NCI-H1930 (cell line): ENCODE measurements around the gene CDC42EP1.

Source experiments
- DNase-seq, 2 experiments: peaks; one replicate each; lab custom pipeline; 2025; lab: John Stamatoyannopoulos, UW

Gene CDC42EP1

GRCh38 chr22:37560608-37561211, 430 bp downstream of the CDC42EP1 start:
- no peak for DNase-seq

GRCh38 chr22:37561212-37562048, 1.1 kb downstream of the CDC42EP1 start:
- DNase-seq, result peak; percentile 60 to 73

- no peak for DNase-seq
Measured at GRCh38 chr22:37562049-37562875, 2.0 kb downstream of the CDC42EP1 start.

GRCh38 chr22:37563153-37564081, 3.1 kb downstream of the CDC42EP1 start:
- DNase-seq, result no peak

GRCh38 chr22:37564111-37564711, 3.9 kb downstream of the CDC42EP1 start:
- DNase-seq, result no peak

- DNase-seq, result no peak
Measured at GRCh38 chr22:37565830-37566229, 5.5 kb downstream of the CDC42EP1 start.

- no peak for DNase-seq
Measured at GRCh38 chr22:37566329-37566837, 6.1 kb downstream of the CDC42EP1 start.

- peak; percentile 9 to 73 for DNase-seq
Measured at GRCh38 chr22:37566903-37567798, 6.9 kb downstream of the CDC42EP1 start.

GRCh38 chr22:37568012-37568411, 7.7 kb downstream of the CDC42EP1 start:
- DNase-seq, result no peak

- no peak for DNase-seq
Measured at GRCh38 chr22:37568448-37569008, 8.2 kb downstream of the CDC42EP1 start.

GRCh38 chr22:37569009-37569920, 9.0 kb downstream of the CDC42EP1 start:
- no peak for DNase-seq

- no peak for DNase-seq
Measured at GRCh38 chr22:37569921-37570660, 9.8 kb downstream of the CDC42EP1 start.

GRCh38 chr22:37570661-37570976, 10.3 kb downstream of the CDC42EP1 start:
- no peak for DNase-seq

- no peak for DNase-seq
Measured at GRCh38 chr22:37571258-37571991, 11.1 kb downstream of the CDC42EP1 start.

GRCh38 chr22:37571992-37572373, 11.7 kb downstream of the CDC42EP1 start:
- no peak for DNase-seq

GRCh38 chr22:37575490-37576003, 15.3 kb downstream of the CDC42EP1 start:
- DNase-seq, result no peak

GRCh38 chr22:37578002-37578401, 17.7 kb downstream of the CDC42EP1 start:
- DNase-seq, result no peak
